Body of pancreas (tissue), 4 donors: ENCODE measurements around the gene PBOV1. TPM values are rescaled to one million over a fixed set of nuclear protein-coding genes. Genes with fewer than 3 reads are reported as not detected.

Source experiments
- ATAC-seq: fragments of 150-250 bp; one replicate; pipeline ENCODE4 v1.9.1; 2016
- DNase-seq, 4 donors: peaks; one replicate each; pipeline ENCODE4 v3.0.0-alpha.2; 2019
- H3K27ac ChIP-seq, 4 donors: fragments of 200-600 bp; sonication (generic); 1 replicate in 3 of 4; 2 replicates in 1 of 4; pipeline versions ENCODE4 v1.5.1 to v1.6.1; 2016 to 2019; ENCODE audit warnings: mild to moderate bottlenecking in 1 of 4, mixed read lengths in 1 of 4, moderate library complexity in 1 of 4
- H3K27me3 ChIP-seq, 2 donors: fragments of 200-600 bp; sonication (generic); one replicate each; pipeline ENCODE4 v1.6.0; 2016; ENCODE audit warnings: mild to moderate bottlenecking in 1 of 2
- H3K36me3 ChIP-seq, 2 donors: fragments of 200-600 bp; sonication (generic); replicated peaks in 1 of 2; 2 replicates each; pipeline ENCODE4 v1.5.1; 2016; ENCODE audit warnings: low read depth in 2 of 2; ENCODE audit not compliant: insufficient read depth in 1 of 2
- H3K4me1 ChIP-seq: fragments of 200-600 bp; sonication (generic); one replicate; pipeline ENCODE4 v1.6.0; 2016
- H3K4me3 ChIP-seq, 2 donors: fragments of 200-600 bp; sonication (generic); 1 replicate in 1 of 2; 2 replicates in 1 of 2; pipeline ENCODE4 v1.5.1; 2016 to 2019
- H3K9me3 ChIP-seq, 3 donors: fragments of 200-600 bp; sonication (generic); 1 replicate in 2 of 3; 2 replicates in 1 of 3; pipeline ENCODE4 v1.5.1; 2016
- CTCF ChIP-seq, 7 experiments: fragments of 450-650 bp in 4 of 7; fragments of 200-600 bp in 3 of 7; sonication (generic) in 3 of 7; IDR thresholded peaks; one replicate each; pipeline ENCODE4 v1.5.1; 2016 to 2019; ENCODE audit warnings: antibody characterized with exemption in 7 of 7
- POLR2A ChIP-seq, 3 donors: fragments of 450-650 bp; IDR thresholded peaks; one replicate each; pipeline ENCODE4 v1.6.1; 2016; ENCODE audit warnings: antibody characterized with exemption in 3 of 3, mild to moderate bottlenecking in 2 of 3
- WGBS, 2 donors: methylation state at CpG; one replicate each; pipeline ENCODE4 v1.1.5; 2017; 5-methylcytosine and 5-hydroxymethylcytosine counted together
- intact Hi-C: fragments of 100-400 bp; cut with DNase I; formaldehyde crosslinking; loops from one replicate; pipeline ENCODE4 v1.15.1; 2023
- total RNA-seq, 2 donors: library from RNA; depleted of rRNA; stranded (reverse); fragments of >200 nt; gene quantifications; one replicate each; pipeline ENCODE4 v1.1.0, GENCODE V29; 2016

The PBOV1 gene
- total RNA-seq, 2 donors from 2014 or later: not detected

GRCh38 chr6:138230221-138230620, 11.9 kb upstream of the PBOV1 start:
- TF ChIP-seq POLR2A (IDR thresholded peaks at IDR 0.05): no peak
- TF ChIP-seq CTCF (IDR thresholded peaks at IDR 0.05): no peak
- peaks cover 68% of the 10 kb centered on the region for H3K4me1 ChIP-seq
- H3K27ac ChIP-seq: peak overlapping the region; percentile 79 to 87 (median 82)
- H3K9me3 ChIP-seq: no peaks in the 10 kb centered on the region
- DNase-seq: no peak
- intact Hi-C loops: no loop called here
- H3K4me3 ChIP-seq: no peak overlapping the region
- ATAC-seq: no peak
- H3K27me3 ChIP-seq: no peaks in the 10 kb centered on the region
- H3K36me3 ChIP-seq: no peaks in the 10 kb centered on the region

DNA sequence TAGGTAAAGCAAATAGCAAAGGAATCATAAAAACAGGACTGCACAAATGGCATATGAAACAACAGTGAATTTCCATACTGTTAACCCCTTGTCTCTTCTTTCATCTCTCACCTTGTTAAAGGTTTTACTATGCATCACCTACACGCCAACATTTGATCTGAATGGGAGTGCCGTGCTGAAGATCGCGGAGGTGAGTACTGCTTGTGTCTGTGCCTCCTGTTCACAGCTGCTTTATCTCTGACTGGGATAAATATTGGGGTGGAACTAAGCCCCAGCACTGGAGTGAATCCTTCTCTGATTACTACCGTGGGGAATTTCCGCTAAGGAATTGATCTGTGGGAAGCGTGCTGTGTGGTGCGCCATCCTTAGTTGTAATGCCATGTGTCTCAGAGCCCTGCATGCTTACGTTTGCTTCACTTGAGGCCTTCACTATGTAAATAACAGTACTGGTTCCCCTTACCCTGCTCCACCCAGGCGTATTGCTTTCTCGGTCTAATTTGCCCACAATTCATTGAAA, 11.4 kb upstream of the PBOV1 start:
- intact Hi-C loops: no loop called here
- Histone ChIP-seq H3K9me3 (no peaks in the 10 kb centered on the region), H3K36me3 (no peaks in the 10 kb centered on the region), H3K4me1 (peaks cover 65% of the 10 kb centered on the region), H3K27me3 (no peaks in the 10 kb centered on the region), H3K4me3 (no peak overlapping the region), H3K27ac (peak overlapping the region in 2 of 4 donors; percentile 79 to 83)
- WGBS, 2 donors: 87 to 89% methylated on average over 11 of the region's 11 CpGs
- TF ChIP-seq CTCF (IDR thresholded peaks at IDR 0.05) (no peak), POLR2A (IDR thresholded peaks at IDR 0.05) (no peak)
- DNase-seq: no peak
- ATAC-seq: no peak

DNA sequence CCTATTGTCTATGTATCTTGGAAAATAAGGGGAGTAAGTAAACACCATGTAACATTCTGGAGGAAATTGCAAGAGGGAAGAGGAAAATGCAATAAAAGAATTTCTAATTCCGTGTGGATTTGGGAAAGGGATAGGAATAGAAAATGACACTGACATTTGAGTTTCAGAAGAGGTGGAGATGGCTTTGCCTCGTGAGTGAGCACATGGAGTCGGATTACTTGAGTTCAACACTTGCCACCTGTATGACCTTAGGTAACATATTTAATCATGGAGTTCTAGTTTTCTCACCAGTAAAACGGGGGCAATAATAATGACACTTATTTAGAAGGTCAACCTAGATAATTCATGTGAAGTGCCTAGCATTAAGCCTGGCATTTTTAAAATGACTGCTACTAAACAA, 10.8 kb upstream of the PBOV1 start:
- WGBS, 2 donors: 39 to 41% methylated on average over 4 of the region's 4 CpGs
- no peaks in the 10 kb centered on the region for H3K9me3 ChIP-seq
- no peak for TF ChIP-seq POLR2A (IDR thresholded peaks at IDR 0.05)
- no peak for TF ChIP-seq CTCF (IDR thresholded peaks at IDR 0.05)
- DNase-seq (no peak), ATAC-seq (no peak)
- no peak overlapping the region for H3K4me3 ChIP-seq
- intact Hi-C loops: no loop called here
- peak overlapping the region in 3 of 4 donors; percentile 48 to 83 (median 70) for H3K27ac ChIP-seq
- H3K27me3 ChIP-seq: no peaks in the 10 kb centered on the region
- peaks cover 59% of the 10 kb centered on the region for H3K4me1 ChIP-seq
- no peaks in the 10 kb centered on the region for H3K36me3 ChIP-seq

GRCh38 chr6:138227316-138227781, 9.1 kb upstream of the PBOV1 start:
- no peaks in the 10 kb centered on the region for H3K9me3 ChIP-seq
- H3K36me3 ChIP-seq: no peaks in the 10 kb centered on the region
- peak; percentile 71 for ATAC-seq
- no peak overlapping the region for H3K4me3 ChIP-seq
- no peaks in the 10 kb centered on the region for H3K27me3 ChIP-seq
- intact Hi-C loops: no loop called here
- 28 to 45% methylated on average over 8 of the region's 8 CpGs for WGBS, 2 donors
- peak overlapping the region; percentile 70 to 85 (median 82) for H3K27ac ChIP-seq
- DNase-seq: peak; percentile 48 to 72 (median 63)
- peaks cover 44% of the 10 kb centered on the region for H3K4me1 ChIP-seq
- TF ChIP-seq CTCF (IDR thresholded peaks at IDR 0.05) (peak in 3 of 7 experiments; percentile 11 to 35 (median 25)), POLR2A (IDR thresholded peaks at IDR 0.05) (peak in 2 of 3 donors; percentile 29 to 47)

DNA sequence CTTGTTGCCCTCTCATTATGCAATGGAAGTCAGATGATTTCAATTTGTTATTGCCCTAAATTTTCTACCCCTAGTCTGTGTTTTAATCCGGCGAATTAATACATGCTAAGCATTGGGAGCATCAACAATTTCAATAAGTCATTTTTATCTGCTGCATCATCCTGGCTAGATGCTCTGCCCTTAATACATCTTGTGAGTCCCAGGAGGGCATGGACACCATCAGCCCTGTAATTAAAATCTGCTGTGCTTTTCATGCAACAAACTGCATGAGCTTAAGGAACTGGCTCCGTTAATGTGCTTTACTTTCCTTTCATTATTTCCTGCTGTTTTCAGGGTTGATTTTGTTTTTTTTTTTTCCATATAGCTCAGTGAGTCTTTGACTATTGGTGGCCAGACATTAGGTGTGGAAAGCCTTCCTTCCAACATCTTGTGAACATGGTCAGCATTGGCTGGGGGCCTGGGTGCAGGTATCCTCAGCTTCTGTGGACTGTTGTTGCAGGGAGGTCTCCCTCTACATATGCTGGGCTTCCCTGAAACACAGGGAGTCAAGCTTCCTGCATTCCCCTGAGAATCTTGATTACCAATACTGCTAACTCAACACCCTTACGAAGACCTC, 8.5 kb upstream of the PBOV1 start:
- H3K27me3 ChIP-seq: no peaks in the 10 kb centered on the region
- ATAC-seq (no peak), DNase-seq (no peak)
- H3K4me3 ChIP-seq: no peak overlapping the region
- no peaks in the 10 kb centered on the region for H3K36me3 ChIP-seq
- 52 to 65% methylated on average over 4 of the region's 4 CpGs for WGBS, 2 donors
- no peaks in the 10 kb centered on the region for H3K9me3 ChIP-seq
- TF ChIP-seq CTCF (IDR thresholded peaks at IDR 0.05) (no peak), POLR2A (IDR thresholded peaks at IDR 0.05) (no peak)
- intact Hi-C loops: no loop called here
- peaks cover 39% of the 10 kb centered on the region for H3K4me1 ChIP-seq
- peak overlapping the region; percentile 70 to 85 (median 82) for H3K27ac ChIP-seq
